GM19240 (cell line): ENCODE measurements around the gene CST1.

Source experiments
- DNase-seq: peaks from one replicate; pipeline ENCODE4 v3.0.0; 2011; ENCODE audit warnings: low spot score; ENCODE audit not compliant: insufficient read length

Gene CST1

DNA sequence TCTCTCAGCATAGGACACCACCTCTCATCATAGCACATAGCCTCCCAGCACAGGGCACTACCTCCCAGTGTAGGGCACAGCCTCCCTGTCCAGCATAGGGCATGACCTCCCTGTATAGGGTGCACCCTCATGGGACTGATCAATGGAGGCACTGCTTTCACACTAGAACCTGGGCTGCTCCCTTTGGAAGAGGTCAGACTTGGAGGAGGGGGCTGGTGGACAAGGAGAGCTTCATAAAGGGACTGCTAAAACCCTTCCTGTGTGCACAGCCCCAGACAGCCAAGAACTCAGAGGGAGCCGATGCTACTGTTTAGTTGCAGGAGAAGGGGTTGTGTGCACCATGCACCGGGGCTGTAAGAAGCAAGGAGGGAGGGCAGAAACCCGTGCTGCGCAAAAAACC is 40.0 kb downstream of the CST1 start:
- DNase-seq = no peak

GRCh38 chr20:23705895-23706294 is 44.8 kb downstream of the CST1 start:
- no peak for DNase-seq

DNA sequence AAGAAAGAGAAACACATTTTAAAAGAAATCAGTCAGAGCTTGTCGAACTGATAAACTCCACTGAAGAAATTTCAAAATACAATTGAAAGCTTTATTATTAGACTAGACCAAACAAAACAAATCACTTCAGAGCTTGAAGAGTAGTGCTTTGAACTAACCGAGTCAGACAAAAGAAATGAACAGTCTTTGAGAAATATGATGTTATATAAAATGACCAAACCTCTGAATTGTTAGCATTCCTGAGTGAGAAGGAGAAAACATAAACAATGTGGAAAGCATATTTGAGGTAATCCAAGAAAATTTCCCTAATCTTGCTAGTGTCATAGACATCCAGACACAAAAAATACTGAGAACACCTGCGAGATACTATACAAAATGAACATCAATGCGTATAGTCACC is 48.7 kb downstream of the CST1 start:
- DNase-seq = no peak

- DNase-seq = no peak
Observed at GRCh38 chr20:23700931-23701330, 49.8 kb downstream of the CST1 start.

DNA sequence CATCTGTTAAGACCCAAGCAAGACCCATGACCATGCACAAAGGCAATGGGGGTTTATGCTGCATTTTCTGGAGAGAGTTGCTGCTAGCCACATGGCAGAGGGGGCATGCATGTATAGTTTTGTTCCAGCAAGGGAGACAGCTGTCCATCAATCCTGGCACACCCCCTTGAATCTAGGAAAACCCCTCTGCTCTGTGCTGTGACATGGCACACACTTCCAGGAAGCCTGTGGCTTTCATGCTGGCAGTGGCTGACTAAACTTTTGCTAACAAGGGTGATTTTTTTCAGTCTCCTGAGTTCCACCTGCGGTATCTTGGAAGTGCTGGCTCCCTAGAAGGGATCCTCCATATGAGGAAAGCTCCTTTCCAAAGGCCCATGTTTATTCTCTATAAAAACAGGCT is 52.8 kb downstream of the CST1 start:
- no peak for DNase-seq
